GM23338 (cell line): ENCODE measurements around the gene GAB1. TPM values are rescaled to one million over a fixed set of nuclear protein-coding genes. Genes with fewer than 3 reads are reported as not detected.

Experiments
- ATAC-seq: fragments of 200-7000 bp; cut with Tn5 transposase; 3 replicates; pipeline ENCODE4 v1.9.1; 2020
- DNase-seq: peaks from one replicate; pipeline ENCODE4 v3.0.0-alpha.2; 2015; ENCODE audit warnings: low spot score
- H2AFZ ChIP-seq: fragments of 200-600 bp; sonication (generic); 2 replicates; pipeline ENCODE4 v1.8.0; 2016; ENCODE audit warnings: antibody characterized with exemption, mild to moderate bottlenecking, moderate library complexity
- H3F3A ChIP-seq: fragments of 200-600 bp; sonication (generic); replicated peaks from 2 replicates; pipeline ENCODE4 v1.8.0; 2017; ENCODE audit warnings: antibody characterized with exemption, mixed run types, low read depth
- H3K27ac ChIP-seq: fragments of 200-600 bp; sonication (generic); 2 replicates; pipeline ENCODE4 v1.6.1; 2016; ENCODE audit warnings: low read depth
- H3K27me3 ChIP-seq: fragments of 200-600 bp; sonication (generic); 2 replicates; pipeline ENCODE4 v1.8.0; 2016; ENCODE audit warnings: mild to moderate bottlenecking, mixed run types, moderate library complexity; ENCODE audit not compliant: insufficient read depth
- H3K36me3 ChIP-seq: fragments of 200-600 bp; sonication (generic); 2 replicates; pipeline ENCODE4 v1.8.0; 2016; ENCODE audit warnings: mild to moderate bottlenecking; ENCODE audit not compliant: insufficient read depth
- H3K4me1 ChIP-seq: fragments of 200-600 bp; sonication (generic); 2 replicates; pipeline ENCODE4 v1.8.0; 2016; ENCODE audit warnings: mild to moderate bottlenecking, moderate library complexity; ENCODE audit not compliant: insufficient read depth
- H3K4me2 ChIP-seq: fragments of 200-600 bp; sonication (generic); 2 replicates; pipeline ENCODE4 v1.7.1; 2017; ENCODE audit warnings: mixed run types
- H3K4me3 ChIP-seq: fragments of 200-600 bp; sonication (generic); 2 replicates; pipeline ENCODE4 v1.6.1; 2016; ENCODE audit warnings: mixed run types
- H3K79me2 ChIP-seq: fragments of 200-600 bp; sonication (generic); replicated peaks from 2 replicates; pipeline ENCODE4 v1.8.0; 2017; ENCODE audit warnings: mild to moderate bottlenecking; ENCODE audit not compliant: insufficient read depth
- H3K9me2 ChIP-seq: fragments of 200-600 bp; sonication (generic); 2 replicates; pipeline ENCODE4 v1.8.0; 2017; ENCODE audit not compliant: insufficient read depth
- H4K20me1 ChIP-seq: fragments of 200-600 bp; sonication (generic); replicated peaks from 2 replicates; pipeline ENCODE4 v1.8.0; 2017; ENCODE audit warnings: mild to moderate bottlenecking; ENCODE audit not compliant: insufficient read depth
- H3K27ac Mint-ChIP-seq: 2 replicates; pipeline ENCODE4 v1.8.0; 2020; ENCODE audit warnings: inconsistent platforms, mild to moderate bottlenecking, moderate library complexity, mixed read lengths
- H3K27me3 Mint-ChIP-seq: 3 replicates; pipeline ENCODE4 v1.8.0; 2022; ENCODE audit warnings: low read depth, mild to moderate bottlenecking, moderate library complexity, mixed read lengths, inconsistent platforms; ENCODE audit not compliant: insufficient read depth, poor library complexity
- H3K36me3 Mint-ChIP-seq: 3 replicates; pipeline ENCODE4 v1.8.0; 2021; ENCODE audit warnings: low read depth, mild to moderate bottlenecking, inconsistent platforms, moderate library complexity, mixed read lengths
- H3K4me1 Mint-ChIP-seq: 3 replicates; pipeline ENCODE4 v1.8.0; 2020; ENCODE audit warnings: mild to moderate bottlenecking, inconsistent platforms, mixed read lengths
- H3K4me3 Mint-ChIP-seq: 3 replicates; pipeline ENCODE4 v1.8.0; 2021; ENCODE audit warnings: moderate library complexity, mild to moderate bottlenecking, inconsistent platforms, mixed read lengths
- H3K9me3 Mint-ChIP-seq: 3 replicates; pipeline ENCODE4 v1.8.0; 2020; ENCODE audit warnings: moderate library complexity, mild to moderate bottlenecking, inconsistent platforms, mixed read lengths
- CREB1 ChIP-seq: fragments of 250-450 bp; sonication (Bioruptor Pico); IDR thresholded peaks from 2 replicates; pipeline ENCODE4 v1.5.0; 2020; ENCODE audit warnings: low read depth, mild to moderate bottlenecking, moderate library complexity
- EZH2 ChIP-seq: fragments of 200-600 bp; sonication (generic); IDR thresholded peaks from one replicate; pipeline ENCODE4 v1.8.0; 2017; ENCODE audit warnings: antibody characterized with exemption, mild to moderate bottlenecking, low read depth; ENCODE audit not compliant: unreplicated experiment
- EZH2phosphoT487 ChIP-seq: fragments of 200-600 bp; sonication (generic); IDR thresholded peaks from one replicate; pipeline ENCODE4 v1.8.1; 2018; ENCODE audit warnings: antibody characterized with exemption; ENCODE audit not compliant: unreplicated experiment
- JUNB ChIP-seq: IDR thresholded peaks from one replicate; pipeline ENCODE4 v1.6.1; 2016; ENCODE audit warnings: antibody characterized with exemption; ENCODE audit not compliant: unreplicated experiment
- NANOG ChIP-seq: IDR thresholded peaks from 2 replicates; pipeline ENCODE4 v1.6.1; 2016; ENCODE audit warnings: antibody characterized with exemption, borderline replicate concordance
- POLR2AphosphoS5 ChIP-seq: IDR thresholded peaks from 2 replicates; pipeline ENCODE4 v1.6.1; 2016; ENCODE audit warnings: antibody characterized with exemption, low read depth
- REST ChIP-seq: IDR thresholded peaks from one replicate; pipeline ENCODE4 v1.6.1; 2018; ENCODE audit warnings: antibody characterized with exemption; ENCODE audit not compliant: unreplicated experiment
- STAT1 ChIP-seq: IDR thresholded peaks from one replicate; pipeline ENCODE4 v1.6.1; 2016; ENCODE audit warnings: antibody characterized with exemption; ENCODE audit not compliant: unreplicated experiment
- ZNF114 ChIP-seq: fragments of 250-450 bp; sonication (Bioruptor Pico); IDR thresholded peaks from 2 replicates; pipeline ENCODE4 v1.5.0; 2020; ENCODE audit warnings: mild to moderate bottlenecking, moderate library complexity
- ZNF331 ChIP-seq: fragments of 250-450 bp; sonication (Bioruptor Pico); IDR thresholded peaks from 2 replicates; pipeline ENCODE4 v1.5.0; 2020; ENCODE audit warnings: low read depth, mild to moderate bottlenecking, moderate library complexity
- polyA plus RNA-seq: library from polyadenylated mRNA; unstranded; fragments of >200 nt; fragmentation: Nextera tagmentation; extraction: Ambion mirVana; gene quantifications from 2 replicates; pipeline ENCODE4 v1.2.1, GENCODE V29; 2016
- total RNA-seq: library from RNA; depleted of rRNA; stranded (reverse); fragments of >200 nt; shearing (Covaris generic); gene quantifications from 2 replicates; pipeline ENCODE4 v1.2.3, GENCODE V29; 2014
- TF ChIP-seq, protein P1 (sequence below): IDR thresholded peaks from 2 replicates; pipeline ENCODE4 v1.6.1; 2016; ENCODE audit warnings: antibody characterized with exemption
- TF ChIP-seq, protein P2 (sequence below): fragments of 250-450 bp; sonication (Bioruptor Pico); IDR thresholded peaks from 2 replicates; pipeline ENCODE4 v1.5.0; 2020; ENCODE audit warnings: mild to moderate bottlenecking, moderate library complexity
- TF ChIP-seq, protein P3 (sequence below), 2 experiments: fragments of 200-600 bp in 1 of 2; sonication (generic) in 1 of 2; conservative IDR thresholded peaks; 2 replicates each; pipeline versions ENCODE4 v1.5.1 to v1.6.1; 2016 to 2017; ENCODE audit warnings: antibody characterized with exemption in 2 of 2, low read depth in 2 of 2, mild to moderate bottlenecking in 2 of 2, moderate library complexity in 1 of 2

The GAB1 gene
- total and polyA plus RNA-seq, 2 experiments from 2014 or later = 4.0 to 18.4 TPM

DNA sequence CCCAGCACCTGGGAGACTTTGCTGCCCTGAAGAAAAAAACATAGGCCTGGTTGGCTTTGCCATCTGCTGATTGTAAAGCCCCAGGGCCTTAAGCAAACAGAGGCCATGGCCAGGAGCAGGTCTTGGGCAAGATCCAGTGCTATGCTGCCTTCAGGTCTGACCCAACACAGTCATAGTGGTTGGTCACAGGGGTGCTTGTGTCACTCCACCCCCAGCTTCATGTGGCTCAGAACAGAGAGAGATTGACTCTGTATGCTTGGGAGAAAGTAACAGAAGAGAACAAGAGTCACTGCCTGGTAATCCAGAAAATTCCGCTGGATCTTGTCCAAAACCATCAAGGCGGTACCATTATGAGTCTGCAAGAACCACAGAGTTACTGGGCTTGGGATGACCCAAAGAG, 152.4 kb downstream of the GAB1 start:
- H3K4me3 Mint-ChIP-seq = no peak overlapping the region
- no peak overlapping the region for H3K4me3 ChIP-seq
- ATAC-seq (no peak), DNase-seq (no peak)
- H4K20me1 ChIP-seq = no peaks in the 10 kb centered on the region
- no peaks in the 10 kb centered on the region for H3K4me1 ChIP-seq
- H3K27ac Mint-ChIP-seq = no peak overlapping the region
- no peaks in the 10 kb centered on the region for H3K4me1 Mint-ChIP-seq
- TF ChIP-seq REST = no peak
- TF ChIP-seq NANOG = no peak
- TF ChIP-seq EZH2 = no peak
- TF ChIP-seq CREB1 = no peak
- TF ChIP-seq STAT1 = no peak
- TF ChIP-seq EZH2phosphoT487 = no peak
- TF ChIP-seq, protein P1, sequence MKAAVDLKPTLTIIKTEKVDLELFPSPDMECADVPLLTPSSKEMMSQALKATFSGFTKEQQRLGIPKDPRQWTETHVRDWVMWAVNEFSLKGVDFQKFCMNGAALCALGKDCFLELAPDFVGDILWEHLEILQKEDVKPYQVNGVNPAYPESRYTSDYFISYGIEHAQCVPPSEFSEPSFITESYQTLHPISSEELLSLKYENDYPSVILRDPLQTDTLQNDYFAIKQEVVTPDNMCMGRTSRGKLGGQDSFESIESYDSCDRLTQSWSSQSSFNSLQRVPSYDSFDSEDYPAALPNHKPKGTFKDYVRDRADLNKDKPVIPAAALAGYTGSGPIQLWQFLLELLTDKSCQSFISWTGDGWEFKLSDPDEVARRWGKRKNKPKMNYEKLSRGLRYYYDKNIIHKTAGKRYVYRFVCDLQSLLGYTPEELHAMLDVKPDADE = no peak
- TF ChIP-seq, protein P2, sequence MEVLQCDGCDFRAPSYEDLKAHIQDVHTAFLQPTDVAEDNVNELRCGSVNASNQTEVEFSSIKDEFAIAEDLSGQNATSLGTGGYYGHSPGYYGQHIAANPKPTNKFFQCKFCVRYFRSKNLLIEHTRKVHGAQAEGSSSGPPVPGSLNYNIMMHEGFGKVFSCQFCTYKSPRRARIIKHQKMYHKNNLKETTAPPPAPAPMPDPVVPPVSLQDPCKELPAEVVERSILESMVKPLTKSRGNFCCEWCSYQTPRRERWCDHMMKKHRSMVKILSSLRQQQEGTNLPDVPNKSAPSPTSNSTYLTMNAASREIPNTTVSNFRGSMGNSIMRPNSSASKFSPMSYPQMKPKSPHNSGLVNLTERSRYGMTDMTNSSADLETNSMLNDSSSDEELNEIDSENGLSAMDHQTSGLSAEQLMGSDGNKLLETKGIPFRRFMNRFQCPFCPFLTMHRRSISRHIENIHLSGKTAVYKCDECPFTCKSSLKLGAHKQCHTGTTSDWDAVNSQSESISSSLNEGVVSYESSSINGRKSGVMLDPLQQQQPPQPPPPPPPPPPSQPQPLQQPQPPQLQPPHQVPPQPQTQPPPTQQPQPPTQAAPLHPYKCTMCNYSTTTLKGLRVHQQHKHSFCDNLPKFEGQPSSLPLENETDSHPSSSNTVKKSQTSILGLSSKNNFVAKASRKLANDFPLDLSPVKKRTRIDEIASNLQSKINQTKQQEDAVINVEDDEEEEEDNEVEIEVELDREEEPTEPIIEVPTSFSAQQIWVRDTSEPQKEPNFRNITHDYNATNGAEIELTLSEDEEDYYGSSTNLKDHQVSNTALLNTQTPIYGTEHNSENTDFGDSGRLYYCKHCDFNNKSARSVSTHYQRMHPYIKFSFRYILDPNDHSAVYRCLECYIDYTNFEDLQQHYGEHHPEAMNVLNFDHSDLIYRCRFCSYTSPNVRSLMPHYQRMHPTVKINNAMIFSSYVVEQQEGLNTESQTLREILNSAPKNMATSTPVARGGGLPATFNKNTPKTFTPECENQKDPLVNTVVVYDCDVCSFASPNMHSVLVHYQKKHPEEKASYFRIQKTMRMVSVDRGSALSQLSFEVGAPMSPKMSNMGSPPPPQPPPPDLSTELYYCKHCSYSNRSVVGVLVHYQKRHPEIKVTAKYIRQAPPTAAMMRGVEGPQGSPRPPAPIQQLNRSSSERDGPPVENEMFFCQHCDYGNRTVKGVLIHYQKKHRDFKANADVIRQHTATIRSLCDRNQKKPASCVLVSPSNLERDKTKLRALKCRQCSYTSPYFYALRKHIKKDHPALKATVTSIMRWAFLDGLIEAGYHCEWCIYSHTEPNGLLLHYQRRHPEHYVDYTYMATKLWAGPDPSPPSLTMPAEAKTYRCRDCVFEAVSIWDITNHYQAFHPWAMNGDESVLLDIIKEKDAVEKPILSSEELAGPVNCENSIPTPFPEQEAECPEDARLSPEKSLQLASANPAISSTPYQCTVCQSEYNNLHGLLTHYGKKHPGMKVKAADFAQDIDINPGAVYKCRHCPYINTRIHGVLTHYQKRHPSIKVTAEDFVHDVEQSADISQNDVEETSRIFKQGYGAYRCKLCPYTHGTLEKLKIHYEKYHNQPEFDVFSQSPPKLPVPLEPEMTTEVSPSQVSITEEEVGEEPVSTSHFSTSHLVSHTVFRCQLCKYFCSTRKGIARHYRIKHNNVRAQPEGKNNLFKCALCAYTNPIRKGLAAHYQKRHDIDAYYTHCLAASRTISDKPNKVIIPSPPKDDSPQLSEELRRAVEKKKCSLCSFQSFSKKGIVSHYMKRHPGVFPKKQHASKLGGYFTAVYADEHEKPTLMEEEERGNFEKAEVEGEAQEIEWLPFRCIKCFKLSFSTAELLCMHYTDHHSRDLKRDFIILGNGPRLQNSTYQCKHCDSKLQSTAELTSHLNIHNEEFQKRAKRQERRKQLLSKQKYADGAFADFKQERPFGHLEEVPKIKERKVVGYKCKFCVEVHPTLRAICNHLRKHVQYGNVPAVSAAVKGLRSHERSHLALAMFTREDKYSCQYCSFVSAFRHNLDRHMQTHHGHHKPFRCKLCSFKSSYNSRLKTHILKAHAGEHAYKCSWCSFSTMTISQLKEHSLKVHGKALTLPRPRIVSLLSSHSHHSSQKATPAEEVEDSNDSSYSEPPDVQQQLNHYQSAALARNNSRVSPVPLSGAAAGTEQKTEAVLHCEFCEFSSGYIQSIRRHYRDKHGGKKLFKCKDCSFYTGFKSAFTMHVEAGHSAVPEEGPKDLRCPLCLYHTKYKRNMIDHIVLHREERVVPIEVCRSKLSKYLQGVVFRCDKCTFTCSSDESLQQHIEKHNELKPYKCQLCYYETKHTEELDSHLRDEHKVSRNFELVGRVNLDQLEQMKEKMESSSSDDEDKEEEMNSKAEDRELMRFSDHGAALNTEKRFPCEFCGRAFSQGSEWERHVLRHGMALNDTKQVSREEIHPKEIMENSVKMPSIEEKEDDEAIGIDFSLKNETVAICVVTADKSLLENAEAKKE = no peak
- TF ChIP-seq POLR2AphosphoS5 = no peak
- no peak for TF ChIP-seq JUNB
- TF ChIP-seq, protein P3, sequence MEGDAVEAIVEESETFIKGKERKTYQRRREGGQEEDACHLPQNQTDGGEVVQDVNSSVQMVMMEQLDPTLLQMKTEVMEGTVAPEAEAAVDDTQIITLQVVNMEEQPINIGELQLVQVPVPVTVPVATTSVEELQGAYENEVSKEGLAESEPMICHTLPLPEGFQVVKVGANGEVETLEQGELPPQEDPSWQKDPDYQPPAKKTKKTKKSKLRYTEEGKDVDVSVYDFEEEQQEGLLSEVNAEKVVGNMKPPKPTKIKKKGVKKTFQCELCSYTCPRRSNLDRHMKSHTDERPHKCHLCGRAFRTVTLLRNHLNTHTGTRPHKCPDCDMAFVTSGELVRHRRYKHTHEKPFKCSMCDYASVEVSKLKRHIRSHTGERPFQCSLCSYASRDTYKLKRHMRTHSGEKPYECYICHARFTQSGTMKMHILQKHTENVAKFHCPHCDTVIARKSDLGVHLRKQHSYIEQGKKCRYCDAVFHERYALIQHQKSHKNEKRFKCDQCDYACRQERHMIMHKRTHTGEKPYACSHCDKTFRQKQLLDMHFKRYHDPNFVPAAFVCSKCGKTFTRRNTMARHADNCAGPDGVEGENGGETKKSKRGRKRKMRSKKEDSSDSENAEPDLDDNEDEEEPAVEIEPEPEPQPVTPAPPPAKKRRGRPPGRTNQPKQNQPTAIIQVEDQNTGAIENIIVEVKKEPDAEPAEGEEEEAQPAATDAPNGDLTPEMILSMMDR (conservative IDR thresholded peaks at IDR 0.05; ENCODE audit: low read depth in 2 of 2) = no peak
- TF ChIP-seq ZNF331 (CRISPR knock-in tag) = no peak
- no peak for TF ChIP-seq ZNF114 (CRISPR knock-in tag)
- H3K36me3 ChIP-seq = no peaks in the 10 kb centered on the region
- no peak overlapping the region for H3K4me2 ChIP-seq
- no peaks in the 10 kb centered on the region for H3K27me3 ChIP-seq
- no peak overlapping the region for H3K27ac ChIP-seq
- peaks cover 2% of the 10 kb centered on the region for H3K27me3 Mint-ChIP-seq
- no peaks in the 10 kb centered on the region for H3K79me2 ChIP-seq
- H3K9me2 ChIP-seq = peaks cover 6% of the 10 kb centered on the region; the same call in 1 of the 2 replicates
- no peaks in the 10 kb centered on the region for H3F3A ChIP-seq
- H3K36me3 Mint-ChIP-seq = no peaks in the 10 kb centered on the region
- no peaks in the 10 kb centered on the region for H3K9me3 Mint-ChIP-seq
- no peak overlapping the region for H2AFZ ChIP-seq
